Astrocyte (in vitro differentiated cells and primary cell): Measurements from ENCODE around the gene POLR2L. TPM values are rescaled to one million over a fixed set of nuclear protein-coding genes. Genes with fewer than 3 reads are reported as not detected.

ENCODE experiments used
- DNase-seq: peaks from one replicate; pipeline ENCODE4 v3.0.0-alpha.2; 2010; ENCODE audit warnings: low read depth
- FAIRE-seq: peaks from 2 replicates; lab custom pipeline; 2011; peaks lifted over from hg19 to GRCh38; lab: Jason Lieb, UNC
- H2AFZ ChIP-seq: 2 replicates; pipeline ENCODE4 v1.6.0; 2012; ENCODE audit warnings: low read depth, low read length, inconsistent platforms
- H3K27ac ChIP-seq: 2 replicates; pipeline ENCODE4 v1.5.1; 2011; ENCODE audit warnings: low read depth, low read length, inconsistent platforms
- H3K27me3 ChIP-seq: 2 replicates; pipeline ENCODE4 v1.6.0; 2011; ENCODE audit warnings: low read length, inconsistent platforms; ENCODE audit not compliant: insufficient read depth
- H3K36me3 ChIP-seq: 2 replicates; pipeline ENCODE4 v1.5.1; 2011; ENCODE audit warnings: low read length, inconsistent platforms; ENCODE audit not compliant: insufficient read depth
- H3K4me1 ChIP-seq: 2 replicates; pipeline ENCODE4 v1.5.1; 2011; ENCODE audit warnings: low read length, inconsistent platforms; ENCODE audit not compliant: insufficient read depth
- H3K4me2 ChIP-seq: 2 replicates; pipeline ENCODE4 v1.6.0; 2012; ENCODE audit warnings: low read length, inconsistent platforms
- H3K4me3 ChIP-seq: 2 replicates; pipeline ENCODE4 v1.5.1; 2011; ENCODE audit warnings: low read depth, mild to moderate bottlenecking, low read length, inconsistent platforms; ENCODE audit not compliant: insufficient read depth
- H3K79me2 ChIP-seq: 2 replicates; pipeline ENCODE4 v1.6.0; 2012; ENCODE audit warnings: mild to moderate bottlenecking, low read length, inconsistent platforms; ENCODE audit not compliant: insufficient read depth
- H3K9ac ChIP-seq: 2 replicates; pipeline ENCODE4 v1.6.0; 2012; ENCODE audit warnings: mild to moderate bottlenecking, low read length, inconsistent platforms
- H3K9me3 ChIP-seq: 2 replicates; pipeline ENCODE4 v1.5.1; 2012; ENCODE audit warnings: low read depth, mild to moderate bottlenecking, low read length, inconsistent platforms; ENCODE audit not compliant: insufficient read depth
- H4K20me1 ChIP-seq: 2 replicates; pipeline ENCODE4 v1.6.0; 2012; ENCODE audit warnings: low read length, inconsistent platforms; ENCODE audit not compliant: insufficient read depth
- H3K27ac Mint-ChIP-seq: one replicate; pipeline ENCODE4 v1.8.0; 2021; ENCODE audit warnings: mild to moderate bottlenecking, mixed read lengths; ENCODE audit not compliant: unreplicated experiment
- H3K27me3 Mint-ChIP-seq: one replicate; pipeline ENCODE4 v1.8.0; 2021; ENCODE audit warnings: low read depth, mixed read lengths; ENCODE audit not compliant: unreplicated experiment
- H3K36me3 Mint-ChIP-seq: one replicate; pipeline ENCODE4 v1.8.0; 2021; ENCODE audit warnings: low read depth, mixed read lengths; ENCODE audit not compliant: unreplicated experiment
- H3K4me1 Mint-ChIP-seq: one replicate; pipeline ENCODE4 v1.8.0; 2021; ENCODE audit warnings: low read depth, mixed read lengths; ENCODE audit not compliant: unreplicated experiment
- H3K4me3 Mint-ChIP-seq: one replicate; pipeline ENCODE4 v1.8.0; 2021; ENCODE audit warnings: mild to moderate bottlenecking, moderate library complexity, mixed read lengths; ENCODE audit not compliant: unreplicated experiment
- H3K9me3 Mint-ChIP-seq: one replicate; pipeline ENCODE4 v1.8.0; 2021; ENCODE audit warnings: mild to moderate bottlenecking, mixed read lengths; ENCODE audit not compliant: unreplicated experiment
- CTCF ChIP-seq: IDR thresholded peaks from 2 replicates; pipeline ENCODE4 v1.5.1; 2011; ENCODE audit warnings: low read depth, mild to moderate bottlenecking, inconsistent platforms, low read length, moderate library complexity; ENCODE audit not compliant: insufficient read depth
- EZH2 ChIP-seq: IDR thresholded peaks from 2 replicates; pipeline ENCODE4 v1.6.1; 2012; ENCODE audit warnings: mild to moderate bottlenecking, low read length, inconsistent platforms; ENCODE audit not compliant: insufficient read depth
- total RNA-seq: library from RNA; stranded (reverse); gene quantifications from 2 replicates; pipeline ENCODE4 v1.2.1, GENCODE V29; 2021

Gene POLR2L
- total RNA-seq, 1 donor from 2014 or later = 212 TPM

GRCh38 chr11:813072-813455 lies 29.3 kb downstream of the POLR2L start:
- FAIRE-seq = no peak
- Histone ChIP-seq H3K4me1 (peaks cover 17% of the 10 kb centered on the region), H3K79me2 (peaks cover 53% of the 10 kb centered on the region), H3K36me3 (peaks cover 23% of the 10 kb centered on the region), H3K9me3 (no peaks in the 10 kb centered on the region), H3K27me3 (no peaks in the 10 kb centered on the region), H3K27ac (no peak overlapping the region), H4K20me1 (peaks cover 39% of the 10 kb centered on the region), H3K9ac (no peak overlapping the region), H3K4me3 (no peak overlapping the region), H3K4me2 (no peak overlapping the region), H2AFZ (no peak overlapping the region)
- Mint-ChIP-seq H3K36me3 (peaks cover 15% of the 10 kb centered on the region), H3K4me3 (peak overlapping the region; percentile 60), H3K9me3 (no peaks in the 10 kb centered on the region), H3K27ac (no peak overlapping the region), H3K4me1 (peaks cover 18% of the 10 kb centered on the region), H3K27me3 (no peaks in the 10 kb centered on the region)
- no peak for TF ChIP-seq EZH2
- TF ChIP-seq CTCF = no peak
- DNase-seq = no peak

- TF ChIP-seq CTCF (no peak), EZH2 (no peak)
- no peak overlapping the region for H3K4me3 ChIP-seq
- Mint-ChIP-seq H3K9me3 (no peaks in the 10 kb centered on the region), H3K27me3 (no peaks in the 10 kb centered on the region), H3K4me3 (peak overlapping the region; percentile 96), H3K27ac (no peak overlapping the region), H3K4me1 (peaks cover 18% of the 10 kb centered on the region), H3K36me3 (peaks cover 15% of the 10 kb centered on the region)
- no peaks in the 10 kb centered on the region for H3K9me3 ChIP-seq
- no peak overlapping the region for H3K9ac ChIP-seq
- DNase-seq (no peak), FAIRE-seq (no peak)
- H3K79me2 ChIP-seq = peaks cover 57% of the 10 kb centered on the region
- no peak overlapping the region for H3K27ac ChIP-seq
- no peak overlapping the region for H2AFZ ChIP-seq
- H3K27me3 ChIP-seq = no peaks in the 10 kb centered on the region
- H3K4me2 ChIP-seq = no peak overlapping the region
- peaks cover 23% of the 10 kb centered on the region for H3K36me3 ChIP-seq
- peaks cover 39% of the 10 kb centered on the region for H4K20me1 ChIP-seq
- peaks cover 17% of the 10 kb centered on the region for H3K4me1 ChIP-seq
Measured at GRCh38 chr11:812390-812789, 29.9 kb downstream of the POLR2L start.

GRCh38 chr11:811446-812245 lies 30.7 kb downstream of the POLR2L start:
- peaks cover 23% of the 10 kb centered on the region for H3K36me3 ChIP-seq
- peak overlapping the region; percentile 87 for H3K4me3 ChIP-seq
- peaks cover 18% of the 10 kb centered on the region for H3K4me1 Mint-ChIP-seq
- H3K4me3 Mint-ChIP-seq = peak overlapping the region; percentile 96
- H4K20me1 ChIP-seq = peaks cover 39% of the 10 kb centered on the region
- H3K36me3 Mint-ChIP-seq = peaks cover 15% of the 10 kb centered on the region
- DNase-seq (no peak), FAIRE-seq (no peak)
- peak overlapping the region; percentile 92 for H3K4me2 ChIP-seq
- peaks cover 17% of the 10 kb centered on the region for H3K4me1 ChIP-seq
- TF ChIP-seq EZH2 = no peak
- no peak for TF ChIP-seq CTCF
- peak overlapping the region; percentile 94 for H3K9ac ChIP-seq
- H3K27ac Mint-ChIP-seq = peak overlapping the region; percentile 87
- no peak overlapping the region for H3K27ac ChIP-seq
- no peaks in the 10 kb centered on the region for H3K9me3 ChIP-seq
- no peaks in the 10 kb centered on the region for H3K9me3 Mint-ChIP-seq
- no peaks in the 10 kb centered on the region for H3K27me3 ChIP-seq
- H3K27me3 Mint-ChIP-seq = no peaks in the 10 kb centered on the region
- H3K79me2 ChIP-seq = peaks cover 57% of the 10 kb centered on the region
- no peak overlapping the region for H2AFZ ChIP-seq
